Natural killer cell (primary cell): Measurements from ENCODE around the gene MAP1B. TPM values are rescaled to one million over a fixed set of nuclear protein-coding genes. Genes with fewer than 3 reads are reported as not detected.

Source experiments
- ATAC-seq, 3 donors: fragments of 150-1000 bp in 2 of 3; fragments of 200-7000 bp in 1 of 3; cut with Tn5 transposase; 1 replicate in 1 of 3; 2 replicates in 2 of 3; pipeline ENCODE4 v1.10.0; 2021; ENCODE audit warnings: mild to moderate bottlenecking in 2 of 3, moderate library complexity in 2 of 3
- DNase-seq, 2 donors: peaks; one replicate each; pipeline versions ENCODE4 v3.0.0 to v3.0.0-alpha.2; 2013 to 2021; ENCODE audit warnings: mixed read lengths in 1 of 2
- H3K27ac ChIP-seq: one replicate; pipeline ENCODE4 v1.5.1; 2013; ENCODE audit warnings: mild to moderate bottlenecking, low read length
- H3K27me3 ChIP-seq: one replicate; pipeline ENCODE4 v1.6.1; 2013; ENCODE audit warnings: low read length; ENCODE audit not compliant: control insufficient read depth, insufficient read depth
- H3K36me3 ChIP-seq: one replicate; pipeline ENCODE4 v1.6.1; 2013; ENCODE audit warnings: low read length; ENCODE audit not compliant: control insufficient read depth, insufficient read depth
- H3K4me1 ChIP-seq: one replicate; pipeline ENCODE4 v1.6.1; 2013; ENCODE audit warnings: low read length; ENCODE audit not compliant: control insufficient read depth, insufficient read depth
- H3K4me3 ChIP-seq: one replicate; pipeline ENCODE4 v1.5.1; 2013; ENCODE audit warnings: low read length
- H3K9me3 ChIP-seq: one replicate; pipeline ENCODE4 v1.6.1; 2013; ENCODE audit warnings: low read length; ENCODE audit not compliant: control insufficient read depth, insufficient read depth
- H3K27ac Mint-ChIP-seq, 2 donors: one replicate each; pipeline ENCODE4 v1.8.0; 2022; ENCODE audit warnings: mild to moderate bottlenecking in 2 of 2, mixed read lengths in 2 of 2, moderate library complexity in 1 of 2
- H3K27me3 Mint-ChIP-seq, 2 donors: one replicate each; pipeline ENCODE4 v1.8.0; 2022; ENCODE audit warnings: low read depth in 2 of 2, mixed read lengths in 2 of 2
- H3K36me3 Mint-ChIP-seq: one replicate; pipeline ENCODE4 v1.8.0; 2022; ENCODE audit warnings: mixed read lengths
- H3K4me1 Mint-ChIP-seq, 2 donors: one replicate each; pipeline ENCODE4 v1.8.0; 2022; ENCODE audit warnings: mixed read lengths in 2 of 2
- H3K4me3 Mint-ChIP-seq: one replicate; pipeline ENCODE4 v1.8.0; 2022; ENCODE audit warnings: mild to moderate bottlenecking, moderate library complexity, mixed read lengths
- H3K9me3 Mint-ChIP-seq, 2 donors: one replicate each; pipeline ENCODE4 v1.8.0; 2022; ENCODE audit warnings: mixed read lengths in 2 of 2
- CTCF ChIP-seq: fragments of 200-600 bp; IDR thresholded peaks from one replicate; pipeline ENCODE4 v1.8.0; 2022; ENCODE audit warnings: antibody characterized with exemption
- WGBS: methylation state at CpG from one replicate; pipeline ENCODE4 v1.1.7; 2013; ENCODE audit warnings: missing lambda C conversion rate; ENCODE audit not compliant: insufficient coverage; 5-methylcytosine and 5-hydroxymethylcytosine counted together
- intact Hi-C: fragments of 100-400 bp; cut with micrococcal nuclease; formaldehyde crosslinking; loops from one replicate; pipeline ENCODE4 v1.14.2; 2022
- total RNA-seq, 4 donors: library from RNA; stranded (reverse); fragments of 120-200 nt in 1 of 4; gene quantifications; one replicate each; pipeline versions ENCODE4 v1.2.3 to v1.2.4, GENCODE V29; 2013 to 2022

MAP1B gene
- total RNA-seq, 3 donors from 2014 or later (not counting 1 experiment from before 2014, with no cell fraction given), result 0.07 to 0.31 TPM; not detected in 1

GRCh38 chr5:72213482-72213881 lies 106.2 kb downstream of the MAP1B start:
- Histone ChIP-seq H3K9me3 (no peaks in the 10 kb centered on the region), H3K27me3 (no peaks in the 10 kb centered on the region), H3K36me3 (peaks cover 5% of the 10 kb centered on the region), H3K27ac (no peak overlapping the region), H3K4me3 (no peak overlapping the region), H3K4me1 (no peaks in the 10 kb centered on the region)
- peaks cover 0 to under 1% of the 10 kb centered on the region in 2 donors for H3K27me3 Mint-ChIP-seq
- H3K4me3 Mint-ChIP-seq, result no peak overlapping the region
- intact Hi-C loops, result no loop called here
- peaks cover 16% of the 10 kb centered on the region for H3K36me3 Mint-ChIP-seq
- WGBS, result 93% methylated on average over 4 of the region's 4 CpGs
- DNase-seq, result no peak
- no peaks in the 10 kb centered on the region for H3K4me1 Mint-ChIP-seq
- ATAC-seq, result no peak
- H3K27ac Mint-ChIP-seq, result no peak overlapping the region
- TF ChIP-seq CTCF, result no peak
- no peaks in the 10 kb centered on the region for H3K9me3 Mint-ChIP-seq

GRCh38 chr5:72214168-72214567 lies 106.9 kb downstream of the MAP1B start:
- Mint-ChIP-seq H3K4me1 (no peaks in the 10 kb centered on the region), H3K4me3 (no peak overlapping the region), H3K9me3 (no peaks in the 10 kb centered on the region), H3K27ac (no peak overlapping the region), H3K36me3 (peaks cover 17% of the 10 kb centered on the region), H3K27me3 (no peaks in the 10 kb centered on the region)
- WGBS, result 91% methylated on average over 4 of the region's 4 CpGs
- H3K27me3 ChIP-seq, result no peaks in the 10 kb centered on the region
- H3K27ac ChIP-seq, result no peak overlapping the region
- H3K9me3 ChIP-seq, result no peaks in the 10 kb centered on the region
- no peak for TF ChIP-seq CTCF
- no peaks in the 10 kb centered on the region for H3K4me1 ChIP-seq
- intact Hi-C loops, result no loop called here
- H3K4me3 ChIP-seq, result no peak overlapping the region
- peaks cover 10% of the 10 kb centered on the region for H3K36me3 ChIP-seq
- DNase-seq (no peak), ATAC-seq (no peak)

GRCh38 chr5:72216756-72217155 lies 109.5 kb downstream of the MAP1B start:
- WGBS, result 100% methylated on average over 1 of the region's 3 CpGs

More at GRCh38 chr5:72216756-72217155, 109.5 kb downstream of the MAP1B start:
- Histone ChIP-seq H3K9me3 (no peaks in the 10 kb centered on the region), H3K4me1 (no peaks in the 10 kb centered on the region), H3K27ac (no peak overlapping the region), H3K27me3 (no peaks in the 10 kb centered on the region), H3K36me3 (peaks cover 34% of the 10 kb centered on the region), H3K4me3 (no peak overlapping the region)
- H3K36me3 Mint-ChIP-seq, result peaks cover 30% of the 10 kb centered on the region
- H3K4me1 Mint-ChIP-seq, result no peaks in the 10 kb centered on the region
- TF ChIP-seq CTCF, result no peak
- H3K4me3 Mint-ChIP-seq, result no peak overlapping the region
- intact Hi-C loops, result no loop called here
- no peak for DNase-seq
- no peak overlapping the region for H3K27ac Mint-ChIP-seq
- no peak for ATAC-seq
- H3K9me3 Mint-ChIP-seq, result no peaks in the 10 kb centered on the region
- H3K27me3 Mint-ChIP-seq, result no peaks in the 10 kb centered on the region
